SU-DHL-6 (cell line): ENCODE data around the gene KCTD8.

ENCODE experiments used
- EZH2phosphoT487 ChIP-seq: fragments of 200-600 bp; sonication (generic), shearing (Covaris generic); conservative IDR thresholded peaks from 2 replicates; pipeline ENCODE4 v1.6.1; 2018; ENCODE audit warnings: mild to moderate bottlenecking, antibody characterized with exemption, low read length, moderate library complexity, mixed read lengths
- TF ChIP-seq, protein P1 (sequence below): fragments of 200-600 bp; sonication (generic); IDR thresholded peaks from one replicate; pipeline ENCODE4 v1.5.1; 2017; ENCODE audit warnings: antibody characterized with exemption, mild to moderate bottlenecking, low read length, moderate library complexity; ENCODE audit not compliant: insufficient read depth, poor library complexity, severe bottlenecking

DNA sequence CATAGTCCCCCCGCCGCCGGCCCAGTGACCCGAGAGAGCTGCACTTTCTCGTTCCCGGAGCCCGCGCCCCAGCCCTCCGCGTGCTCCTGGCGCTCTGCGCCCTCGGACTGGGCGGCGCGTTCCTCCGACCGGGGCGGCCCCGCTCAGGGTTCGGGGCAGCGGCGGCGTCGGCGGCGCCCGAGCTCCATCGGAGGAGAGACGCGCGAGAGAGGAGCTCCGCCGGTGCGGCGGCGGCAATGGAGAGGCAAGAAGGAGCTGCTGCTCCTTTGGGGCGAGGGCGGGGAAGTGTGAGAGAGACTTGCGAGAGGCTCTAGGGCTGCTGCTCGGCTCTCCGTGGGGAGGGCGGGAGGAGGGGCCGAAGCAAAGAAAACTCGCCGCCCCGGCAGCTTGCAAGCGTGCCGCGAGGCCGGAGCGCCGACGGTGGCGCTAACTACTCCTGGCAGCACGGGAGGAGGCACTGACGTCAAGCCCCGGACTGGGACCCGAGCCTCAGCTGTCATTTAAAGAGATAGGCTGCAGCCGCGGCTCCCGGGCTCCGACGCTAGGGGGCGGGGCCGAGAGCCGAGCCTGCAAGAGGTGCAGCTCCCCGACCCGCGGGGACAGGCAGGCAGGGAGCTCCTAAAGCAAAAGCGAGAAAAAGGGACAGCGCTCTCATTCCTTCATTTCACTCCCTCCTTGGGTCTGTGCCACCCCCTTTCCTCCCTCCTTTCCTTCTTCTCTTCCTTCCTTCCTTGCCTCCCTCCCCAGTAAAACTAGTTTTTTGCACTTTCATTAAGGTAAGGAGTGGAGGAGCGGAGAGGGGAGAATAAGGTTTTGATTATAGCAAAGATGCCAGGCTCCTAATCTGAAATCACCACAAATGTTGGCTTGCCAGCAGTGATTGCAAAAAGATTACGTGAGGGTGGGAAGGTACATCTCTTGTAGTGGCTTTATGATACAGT lies at the start of gene KCTD8:
- TF ChIP-seq, protein P1, sequence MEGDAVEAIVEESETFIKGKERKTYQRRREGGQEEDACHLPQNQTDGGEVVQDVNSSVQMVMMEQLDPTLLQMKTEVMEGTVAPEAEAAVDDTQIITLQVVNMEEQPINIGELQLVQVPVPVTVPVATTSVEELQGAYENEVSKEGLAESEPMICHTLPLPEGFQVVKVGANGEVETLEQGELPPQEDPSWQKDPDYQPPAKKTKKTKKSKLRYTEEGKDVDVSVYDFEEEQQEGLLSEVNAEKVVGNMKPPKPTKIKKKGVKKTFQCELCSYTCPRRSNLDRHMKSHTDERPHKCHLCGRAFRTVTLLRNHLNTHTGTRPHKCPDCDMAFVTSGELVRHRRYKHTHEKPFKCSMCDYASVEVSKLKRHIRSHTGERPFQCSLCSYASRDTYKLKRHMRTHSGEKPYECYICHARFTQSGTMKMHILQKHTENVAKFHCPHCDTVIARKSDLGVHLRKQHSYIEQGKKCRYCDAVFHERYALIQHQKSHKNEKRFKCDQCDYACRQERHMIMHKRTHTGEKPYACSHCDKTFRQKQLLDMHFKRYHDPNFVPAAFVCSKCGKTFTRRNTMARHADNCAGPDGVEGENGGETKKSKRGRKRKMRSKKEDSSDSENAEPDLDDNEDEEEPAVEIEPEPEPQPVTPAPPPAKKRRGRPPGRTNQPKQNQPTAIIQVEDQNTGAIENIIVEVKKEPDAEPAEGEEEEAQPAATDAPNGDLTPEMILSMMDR: peak; percentile 41
- no peak for TF ChIP-seq EZH2phosphoT487
